ENCODE measurements around the gene C10orf62.

C10orf62 gene

DNA sequence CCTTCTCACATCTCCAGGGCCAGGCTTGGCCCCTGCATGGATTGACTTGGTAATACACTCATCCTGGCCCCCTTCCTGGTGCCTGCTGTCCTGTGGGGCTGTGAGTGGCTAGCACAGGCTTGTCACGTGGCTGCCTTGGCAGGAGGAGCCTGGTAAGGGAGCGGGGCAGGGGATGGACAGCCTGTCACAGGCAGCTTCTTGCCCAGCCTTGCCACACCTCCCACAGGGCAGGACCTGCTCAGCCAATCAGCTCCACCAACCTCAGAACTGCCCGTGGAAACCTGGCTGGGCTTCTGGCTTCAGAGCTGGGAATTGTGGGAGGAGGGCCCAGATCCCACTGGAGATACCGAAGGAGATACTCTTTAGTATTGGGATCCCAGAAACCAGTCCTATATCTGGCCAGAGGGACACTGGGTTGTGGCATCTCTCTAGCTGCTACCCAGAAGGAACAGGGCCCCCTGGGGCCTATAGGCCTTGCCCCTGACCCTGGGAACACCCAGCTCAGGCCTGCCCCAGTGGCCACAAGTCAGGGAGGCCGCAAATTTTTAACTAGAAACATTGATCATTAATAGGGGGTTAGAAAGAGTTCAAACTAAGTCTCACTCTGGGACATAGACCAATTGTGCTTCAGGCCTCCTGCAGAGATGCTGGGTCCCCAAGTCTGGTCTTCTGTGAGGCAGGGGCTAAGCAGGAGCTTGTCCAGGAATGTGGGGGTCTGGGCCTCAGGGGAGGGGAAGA lies 5.3 kb upstream of the C10orf62 start, which contains the start of gene HOGA1:
Gene HOGA1, plus strand, starts transcription at position 330 of the 738 bp plus-strand sequence. Its CDS starts 315 bp downstream, at position 645.
- Histone ChIP-seq H3K4me2 (ENCODE audit: low read length) (no peak within 1 kb of the TSS), H3K27ac (ENCODE audit: low read length) (no peak within 1 kb of the TSS), H3K79me2 (ENCODE audit: low read length) (no peaks in the 10 kb centered on the region), H3K36me3 (replicated peaks; ENCODE audit: low read depth, low read length) (no peaks in the 10 kb centered on the region), H3K27me3 (ENCODE audit: low read depth, low read length) (no peaks in the 10 kb centered on the region), H3K4me1 (ENCODE audit: low read length) (no peaks in the 10 kb centered on the region), H3K9me3 (ENCODE audit: insufficient read depth, low read length) (no peaks in the 10 kb centered on the region), H3K9ac (ENCODE audit: low read length) (no peak within 1 kb of the TSS), H3K4me3 (ENCODE audit: low read length) (no peak within 1 kb of the TSS), H4K20me1 (ENCODE audit: insufficient read depth, low read length) (no peaks in the 10 kb centered on the region), H2AFZ (ENCODE audit: low read depth, low read length) (no peak within 1 kb of the TSS)
- TF ChIP-seq, protein P1, sequence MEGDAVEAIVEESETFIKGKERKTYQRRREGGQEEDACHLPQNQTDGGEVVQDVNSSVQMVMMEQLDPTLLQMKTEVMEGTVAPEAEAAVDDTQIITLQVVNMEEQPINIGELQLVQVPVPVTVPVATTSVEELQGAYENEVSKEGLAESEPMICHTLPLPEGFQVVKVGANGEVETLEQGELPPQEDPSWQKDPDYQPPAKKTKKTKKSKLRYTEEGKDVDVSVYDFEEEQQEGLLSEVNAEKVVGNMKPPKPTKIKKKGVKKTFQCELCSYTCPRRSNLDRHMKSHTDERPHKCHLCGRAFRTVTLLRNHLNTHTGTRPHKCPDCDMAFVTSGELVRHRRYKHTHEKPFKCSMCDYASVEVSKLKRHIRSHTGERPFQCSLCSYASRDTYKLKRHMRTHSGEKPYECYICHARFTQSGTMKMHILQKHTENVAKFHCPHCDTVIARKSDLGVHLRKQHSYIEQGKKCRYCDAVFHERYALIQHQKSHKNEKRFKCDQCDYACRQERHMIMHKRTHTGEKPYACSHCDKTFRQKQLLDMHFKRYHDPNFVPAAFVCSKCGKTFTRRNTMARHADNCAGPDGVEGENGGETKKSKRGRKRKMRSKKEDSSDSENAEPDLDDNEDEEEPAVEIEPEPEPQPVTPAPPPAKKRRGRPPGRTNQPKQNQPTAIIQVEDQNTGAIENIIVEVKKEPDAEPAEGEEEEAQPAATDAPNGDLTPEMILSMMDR (IDR thresholded peaks at IDR 0.05; ENCODE audit: low read depth, low read length), result no peak
- no peak for TF ChIP-seq EZH2phosphoT487 (IDR thresholded peaks at IDR 0.05; ENCODE audit: low read depth)

- Histone ChIP-seq H3K4me2 (ENCODE audit: low read length) (no peak overlapping the region), H3K9me3 (ENCODE audit: insufficient read depth, low read length) (no peaks in the 10 kb centered on the region), H2AFZ (ENCODE audit: low read depth, low read length) (no peak overlapping the region), H3K4me3 (ENCODE audit: low read length) (no peak overlapping the region), H3K36me3 (replicated peaks; ENCODE audit: low read depth, low read length) (no peaks in the 10 kb centered on the region), H3K27ac (ENCODE audit: low read length) (no peak overlapping the region), H4K20me1 (ENCODE audit: insufficient read depth, low read length) (no peaks in the 10 kb centered on the region), H3K79me2 (ENCODE audit: low read length) (no peaks in the 10 kb centered on the region), H3K4me1 (ENCODE audit: low read length) (no peaks in the 10 kb centered on the region), H3K9ac (ENCODE audit: low read length) (no peak overlapping the region), H3K27me3 (ENCODE audit: low read depth, low read length) (no peaks in the 10 kb centered on the region)
- no peak for TF ChIP-seq EZH2phosphoT487 (IDR thresholded peaks at IDR 0.05; ENCODE audit: low read depth)
- TF ChIP-seq, protein P1 (IDR thresholded peaks at IDR 0.05; ENCODE audit: low read depth, low read length), result no peak
Observed at GRCh38 chr10:97584798-97585438, 4.6 kb upstream of the C10orf62 start.

DNA sequence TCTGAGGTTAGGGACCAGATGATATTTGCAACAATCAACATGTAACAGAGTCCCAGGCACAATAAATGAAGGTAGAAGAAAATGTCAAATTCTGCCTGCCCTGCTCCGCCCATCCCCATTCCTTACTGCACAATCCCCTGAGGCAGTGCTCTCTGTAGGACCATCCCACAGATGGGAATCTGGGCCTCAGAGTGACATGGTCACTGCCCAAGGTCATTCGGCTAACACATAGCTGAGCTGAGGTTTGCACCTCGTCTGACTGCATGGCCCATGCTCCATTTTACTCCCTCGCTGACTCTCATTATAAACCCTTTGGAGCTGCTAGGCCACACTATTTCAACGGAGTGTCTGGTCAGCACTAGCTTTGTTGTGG lies 4.1 kb upstream of the C10orf62 start:
- Histone ChIP-seq H3K9ac (ENCODE audit: low read length) (no peak overlapping the region), H3K4me1 (ENCODE audit: low read length) (no peaks in the 10 kb centered on the region), H3K4me2 (ENCODE audit: low read length) (no peak overlapping the region), H3K36me3 (replicated peaks; ENCODE audit: low read depth, low read length) (no peaks in the 10 kb centered on the region), H3K27ac (ENCODE audit: low read length) (no peak overlapping the region), H3K9me3 (ENCODE audit: insufficient read depth, low read length) (no peaks in the 10 kb centered on the region), H2AFZ (ENCODE audit: low read depth, low read length) (no peak overlapping the region), H3K27me3 (ENCODE audit: low read depth, low read length) (no peaks in the 10 kb centered on the region), H3K79me2 (ENCODE audit: low read length) (no peaks in the 10 kb centered on the region), H4K20me1 (ENCODE audit: insufficient read depth, low read length) (no peaks in the 10 kb centered on the region), H3K4me3 (ENCODE audit: low read length) (no peak overlapping the region)
- TF ChIP-seq, protein P1 (IDR thresholded peaks at IDR 0.05; ENCODE audit: low read depth, low read length), result no peak
- no peak for TF ChIP-seq EZH2phosphoT487 (IDR thresholded peaks at IDR 0.05; ENCODE audit: low read depth)

- no peaks in the 10 kb centered on the region for H3K79me2 ChIP-seq (ENCODE audit: low read length)
- H3K4me2 ChIP-seq (ENCODE audit: low read length), result no peak overlapping the region
- no peaks in the 10 kb centered on the region for H3K27me3 ChIP-seq (ENCODE audit: low read depth, low read length)
- no peak overlapping the region for H3K27ac ChIP-seq (ENCODE audit: low read length)
- no peaks in the 10 kb centered on the region for H3K4me1 ChIP-seq (ENCODE audit: low read length)
- H3K4me3 ChIP-seq (ENCODE audit: low read length), result no peak overlapping the region
- no peaks in the 10 kb centered on the region for H3K36me3 ChIP-seq (replicated peaks; ENCODE audit: low read depth, low read length)
- no peaks in the 10 kb centered on the region for H3K9me3 ChIP-seq (ENCODE audit: insufficient read depth, low read length)
- H3K9ac ChIP-seq (ENCODE audit: low read length), result no peak overlapping the region
- no peaks in the 10 kb centered on the region for H4K20me1 ChIP-seq (ENCODE audit: insufficient read depth, low read length)
- H2AFZ ChIP-seq (ENCODE audit: low read depth, low read length), result no peak overlapping the region
- TF ChIP-seq, protein P1 (IDR thresholded peaks at IDR 0.05; ENCODE audit: low read depth, low read length), result no peak
- TF ChIP-seq EZH2phosphoT487 (IDR thresholded peaks at IDR 0.05; ENCODE audit: low read depth), result no peak
Observed at GRCh38 chr10:97587183-97587582, 2.3 kb upstream of the C10orf62 start.
